A549 (cell line): ENCODE data around the gene ATOX1. TPM values are rescaled to one million over a fixed set of nuclear protein-coding genes. Genes with fewer than 3 reads are reported as not detected.
"Not testable (repeated sequence)": the region's sequence is repeated elsewhere in the genome, so short reads cannot be mapped to it uniquely, and the experiment has no call there.

Experiments used
- ATAC-seq, 2 experiments: fragments of 200-7000 bp in 1 of 2; fragments of >200 bp in 1 of 2; cut with Nextera tagmentation in 1 of 2; cut with Tn5 transposase in 1 of 2; 3 replicates each; pipeline versions ENCODE4 v1.8.0 to v1.9.1; 2018 to 2020; ENCODE audit warnings: mild to moderate bottlenecking in 1 of 2, moderate library complexity in 1 of 2
- CTCF ChIA-PET: fragments of 300-600 bp; sonication (Branson Sonifier 250); formaldehyde crosslinking; extraction: SDS; loops from one replicate; lab custom pipeline; 2021; ENCODE audit warnings: antibody characterized with exemption, inconsistent platforms; lab: Yijun Ruan, JAX
- POLR2A ChIA-PET: fragments of 350-600 bp; formaldehyde crosslinking; extraction: SDS; loops from one replicate; lab custom pipeline; 2021; ENCODE audit warnings: antibody characterized with exemption, inconsistent platforms; lab: Yijun Ruan, JAX
- DNase-seq, 2 experiments: peaks; one replicate each; pipeline versions ENCODE4 v3.0.0 to v3.0.0-alpha.2; 2011 to 2016; ENCODE audit warnings: low read depth in 1 of 2, low spot score in 1 of 2
- FAIRE-seq: peaks from 2 replicates; lab custom pipeline; 2011; peaks lifted over from hg19 to GRCh38; lab: Jason Lieb, UNC
- H3K27ac ChIP-seq, 2 experiments: fragments of >200 bp; sonication (Bioruptor Twin); formaldehyde crosslinking; 3 replicates each; pipeline ENCODE4 v1.5.1; 2016 to 2017
- H3K4me1 ChIP-seq: fragments of >200 bp; sonication (Bioruptor Twin); formaldehyde crosslinking; 3 replicates; pipeline ENCODE4 v1.6.1; 2016
- H3K4me2 ChIP-seq: fragments of >200 bp; sonication (Bioruptor Twin); formaldehyde crosslinking; 3 replicates; pipeline ENCODE4 v1.6.1; 2016
- H3K4me3 ChIP-seq: fragments of >200 bp; sonication (Bioruptor Twin); formaldehyde crosslinking; 3 replicates; pipeline ENCODE4 v1.5.1; 2016
- H3K9me3 ChIP-seq: fragments of >200 bp; sonication (Bioruptor Twin); formaldehyde crosslinking; 3 replicates; pipeline ENCODE4 v1.6.1; 2016
- CEBPB ChIP-seq, 2 experiments: fragments of >200 bp in 1 of 2; sonication (Bioruptor Twin) in 1 of 2; formaldehyde crosslinking in 1 of 2; IDR thresholded peaks; 2 replicates each; pipeline ENCODE4 v1.6.1; 2012 to 2016
- CTCF ChIP-seq: fragments of >200 bp; sonication (Bioruptor Twin); formaldehyde crosslinking; IDR thresholded peaks from 3 replicates; pipeline ENCODE4 v1.5.1; 2016
- E2F6 ChIP-seq: IDR thresholded peaks from 2 replicates; pipeline ENCODE4 v1.6.1; 2012; ENCODE audit warnings: low read depth, borderline replicate concordance
- EHF ChIP-seq: fragments of 250-450 bp; sonication (Bioruptor Pico); IDR thresholded peaks from 2 replicates; pipeline ENCODE4 v1.5.0; 2020; ENCODE audit warnings: mild to moderate bottlenecking
- FOSL2 ChIP-seq, 2 experiments: fragments of 450-650 bp in 1 of 2; fragments of >200 bp in 1 of 2; sonication (Bioruptor Twin) in 1 of 2; formaldehyde crosslinking; IDR thresholded peaks; 2 replicates each; pipeline versions ENCODE4 v1.5.0 to v1.6.1; 2016 to 2020; ENCODE audit warnings: mild to moderate bottlenecking in 1 of 2, moderate library complexity in 1 of 2
- GATA3 ChIP-seq: IDR thresholded peaks from 2 replicates; pipeline ENCODE4 v1.6.1; 2012; ENCODE audit warnings: borderline replicate concordance
- HDAC2 ChIP-seq: fragments of 200-600 bp; sonication (generic); IDR thresholded peaks from 2 replicates; pipeline ENCODE4 v1.6.1; 2016
- HOXB13 ChIP-seq: fragments of 250-450 bp; sonication (Bioruptor Pico); IDR thresholded peaks from 2 replicates; pipeline ENCODE4 v1.5.0; 2020; ENCODE audit warnings: low read depth, mild to moderate bottlenecking, moderate library complexity
- JUNB ChIP-seq: fragments of >200 bp; sonication (Bioruptor Twin); formaldehyde crosslinking; IDR thresholded peaks from 2 replicates; pipeline ENCODE4 v1.6.1; 2016
- MAFK ChIP-seq: fragments of 450-650 bp; IDR thresholded peaks from 2 replicates; pipeline ENCODE4 v1.6.1; 2014; ENCODE audit not compliant: partially characterized antibody
- MAX ChIP-seq: IDR thresholded peaks from 2 replicates; pipeline ENCODE4 v1.6.1; 2012
- MAZ ChIP-seq: fragments of 150-350 bp; IDR thresholded peaks from 2 replicates; pipeline ENCODE4 v1.6.1; 2014; ENCODE audit warnings: antibody characterized with exemption, low read depth, low read length, borderline replicate concordance
- RAD21 ChIP-seq, 2 experiments: fragments of >200 bp in 1 of 2; sonication (Bioruptor Twin) in 1 of 2; formaldehyde crosslinking in 1 of 2; IDR thresholded peaks in 1 of 2; conservative IDR thresholded peaks in 1 of 2; 2 replicates in 1 of 2; 3 replicates in 1 of 2; pipeline ENCODE4 v1.6.1; 2012 to 2018; ENCODE audit warnings: inconsistent platforms in 1 of 2
- RCOR1 ChIP-seq: fragments of 150-350 bp; IDR thresholded peaks from 2 replicates; pipeline ENCODE4 v1.6.1; 2014; ENCODE audit warnings: antibody characterized with exemption, low read length, low read depth
- RNF2 ChIP-seq: fragments of 200-600 bp; sonication (generic); IDR thresholded peaks from 2 replicates; pipeline ENCODE4 v1.6.1; 2016; ENCODE audit warnings: low read depth, mild to moderate bottlenecking, antibody characterized with exemption, moderate library complexity, borderline replicate concordance
- ZC3H11A ChIP-seq: fragments of 450-650 bp; IDR thresholded peaks from 2 replicates; pipeline ENCODE4 v1.6.1; 2014; ENCODE audit warnings: antibody characterized with exemption, mild to moderate bottlenecking
- ZNF302 ChIP-seq: fragments of 250-450 bp; sonication (Bioruptor Pico); IDR thresholded peaks from 2 replicates; pipeline ENCODE4 v1.9.0; 2021; ENCODE audit warnings: inconsistent platforms, mild to moderate bottlenecking, moderate library complexity
- WGBS: methylation state at CpG from one replicate; pipeline ENCODE4 v1.1.6; 2017; ENCODE audit errors: missing lambda C conversion rate; 5-methylcytosine and 5-hydroxymethylcytosine counted together
- polyA plus RNA-seq, 4 experiments: library from polyadenylated mRNA; depleted of rRNA in 3 of 4; stranded (reverse); fragments of >200 nt; fragmentation: RNase III in 1 of 4; extraction: RNeasy Plus Mini Kit Qiagen cat#74134 plus additional on column Dnase treatment in 1 of 4; gene quantifications; 2 replicates in 3 of 4; 3 replicates in 1 of 4; pipeline ENCODE4 v1.2.3, GENCODE V29; 2011 to 2017
- TF ChIP-seq, protein P1 (sequence below): fragments of 250-450 bp; sonication (Bioruptor Pico); IDR thresholded peaks from 2 replicates; pipeline ENCODE4 v1.5.0; 2020; ENCODE audit warnings: low read depth, mild to moderate bottlenecking, moderate library complexity

ATOX1 gene
- polyA plus RNA-seq, 2 of the 4 experiments (the other 2 are of a cell fraction): 58.1 to 218 TPM

- Histone ChIP-seq H3K9me3 (no peaks in the 10 kb centered on the region), H3K4me1 (peaks cover 48% of the 10 kb centered on the region), H3K4me3 (no peak overlapping the region), H3K4me2 (no peak overlapping the region; the same call in 2 of the 3 replicates), H3K27ac (peak overlapping the region; percentile 71 to 93; a peak in 5 of 6 replicates)
- POLR2A ChIA-PET: interaction anchor here (1.4 to 1.5 kb wide), 2 partner anchors 40 to 41 kb away, joined by 5 read pairs; no protein-coding TSS in a partner anchor
- DNase-seq (no peak), ATAC-seq (no peak), FAIRE-seq (no peak)
- no peak for TF ChIP-seq MAZ
- no peak for TF ChIP-seq CEBPB (IDR thresholded peaks at IDR 0.05)
- no peak for TF ChIP-seq CTCF
- no peak for TF ChIP-seq MAX
- TF ChIP-seq HOXB13 (CRISPR knock-in tag): no peak
- no peak for TF ChIP-seq ZNF302 (CRISPR knock-in tag)
- no peak for TF ChIP-seq JUNB
- TF ChIP-seq, protein P1, sequence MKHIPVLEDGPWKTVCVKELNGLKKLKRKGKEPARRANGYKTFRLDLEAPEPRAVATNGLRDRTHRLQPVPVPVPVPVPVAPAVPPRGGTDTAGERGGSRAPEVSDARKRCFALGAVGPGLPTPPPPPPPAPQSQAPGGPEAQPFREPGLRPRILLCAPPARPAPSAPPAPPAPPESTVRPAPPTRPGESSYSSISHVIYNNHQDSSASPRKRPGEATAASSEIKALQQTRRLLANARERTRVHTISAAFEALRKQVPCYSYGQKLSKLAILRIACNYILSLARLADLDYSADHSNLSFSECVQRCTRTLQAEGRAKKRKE (CRISPR knock-in tag): no peak
- no peak for TF ChIP-seq E2F6
- no peak for TF ChIP-seq RCOR1
- no peak for TF ChIP-seq ZC3H11A
- no peak for TF ChIP-seq RNF2
- TF ChIP-seq HDAC2: no peak
- 84% methylated on average over 2 of the region's 2 CpGs for WGBS
- CTCF ChIA-PET: interaction anchor here (0.7 to 6.9 kb wide), 6 partner anchors 17 to 462 kb away, joined by 3 to 39 read pairs (median 4); partner anchors contain the start of gene SLC36A1
These were observed 58.1 kb downstream of the ATOX1 start for GRCh38 chr5:151700296-151700695.

- H3K4me1 ChIP-seq: peaks cover 48% of the 10 kb centered on the region
- TF ChIP-seq RCOR1 (no peak), FOSL2 (IDR thresholded peaks at IDR 0.05) (no peak), FOSL2 (CRISPR knock-in tag; IDR thresholded peaks at IDR 0.05) (peak; percentile 29; the same call in 1 of the 2 replicates), RNF2 (no peak), MAFK (peak; percentile 52), GATA3 (peak; percentile 26; the same call in 1 of the 2 replicates), RAD21 (conservative IDR thresholded peaks at IDR 0.05 in 1 of 2, IDR thresholded peaks at IDR 0.05 in 1 of 2) (0 out of 5 replicates have a peak, but pooled peaks of 1 of the 2 experiments have one; percentile 3), JUNB (0 out of 2 replicates have a peak, but pooled peaks have one; percentile 23), MAX (peak; percentile 58), EHF (no peak)
- ChIA-PET CTCF (interaction anchor here (0.7 to 6.9 kb wide), 7 partner anchors 18 to 461 kb away, joined by 3 to 39 read pairs (median 4); partner anchors contain the start of gene SLC36A1), POLR2A (interaction anchor here (1.0 to 1.7 kb wide), 4 partner anchors 14 to 72 kb away, joined by 5 to 10 read pairs (median 5); partner anchors contain the start of gene G3BP1)
- 58% methylated on average over 13 of the region's 13 CpGs for WGBS
- peak overlapping the region; percentile 53 for H3K4me2 ChIP-seq
- peak overlapping the region; percentile 71 to 93 for H3K27ac ChIP-seq
- no peaks in the 10 kb centered on the region for H3K9me3 ChIP-seq
- DNase-seq (peak; percentile 61 to 77), FAIRE-seq (peak; percentile 49), ATAC-seq (peak; percentile 93 to 95)
- no peak overlapping the region for H3K4me3 ChIP-seq
These were observed 59.1 kb downstream of the ATOX1 start for GRCh38 chr5:151699071-151699901.

- not testable (repeated sequence) for H3K4me2 ChIP-seq, H3K9me3 ChIP-seq, FAIRE-seq, DNase-seq, ATAC-seq, H3K4me3 ChIP-seq
- Histone ChIP-seq H3K4me1 (peaks cover 41% of the 10 kb centered on the region), H3K27ac (peak overlapping the region; percentile 71 to 93; a peak in 5 of 6 replicates)
- ChIA-PET CTCF (interaction anchor here (1.2 to 6.9 kb wide), 3 partner anchors 40 to 43 kb away, joined by 10 to 39 read pairs (median 19); no protein-coding TSS in a partner anchor), POLR2A (interaction anchor here (1.7 kb wide), 1 partner anchor 74 kb away, joined by 10 read pairs; the partner anchor contains the start of gene G3BP1)
- 92% methylated on average over 4 of the region's 4 CpGs for WGBS
These were observed 60.4 kb downstream of the ATOX1 start for GRCh38 chr5:151698081-151698480.
